Measurements from ENCODE around the gene PNKD.

PNKD gene

DNA sequence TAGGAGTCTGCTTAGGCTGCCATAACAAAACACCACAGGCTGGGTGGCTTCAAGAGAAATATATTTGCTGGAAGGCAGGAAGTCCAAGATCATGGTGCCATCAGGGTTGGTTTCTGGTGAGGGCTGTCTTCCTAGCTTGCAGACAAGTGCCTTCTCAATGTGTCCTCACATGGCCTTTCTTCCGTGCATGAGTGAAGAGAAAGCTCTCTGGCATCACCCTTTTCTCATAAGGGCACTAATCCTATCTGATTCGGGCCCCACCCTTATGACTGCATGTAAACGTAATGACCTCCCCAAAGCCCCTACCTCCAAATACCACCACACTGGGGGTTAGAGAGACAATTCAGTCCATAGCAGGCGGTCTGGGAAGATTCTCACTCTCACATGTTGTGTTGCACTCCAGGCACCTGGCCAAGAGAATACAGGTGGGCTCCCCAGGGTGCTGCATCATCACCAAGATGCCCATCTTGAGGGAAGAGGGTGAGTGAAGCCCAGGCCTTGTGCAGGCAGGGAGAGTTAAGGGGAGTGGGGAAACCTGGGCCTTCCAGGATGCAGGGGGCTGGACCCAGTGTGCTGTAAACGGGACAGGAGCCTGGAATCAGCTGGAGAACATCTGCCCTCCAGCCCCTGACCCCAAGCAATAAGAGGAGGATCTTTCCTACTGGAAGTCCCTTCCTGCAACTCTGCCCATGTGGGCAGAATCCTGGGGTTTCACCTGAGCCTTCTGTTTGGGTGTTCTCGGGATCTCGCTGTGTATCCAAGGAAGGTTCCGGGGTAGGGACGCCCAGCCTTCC lies 96.5 kb downstream of the PNKD start:
- DNase-seq (ENCODE audit: insufficient read length, low spot score) (no peak), FAIRE-seq (no peak)
- TF ChIP-seq, protein P1, sequence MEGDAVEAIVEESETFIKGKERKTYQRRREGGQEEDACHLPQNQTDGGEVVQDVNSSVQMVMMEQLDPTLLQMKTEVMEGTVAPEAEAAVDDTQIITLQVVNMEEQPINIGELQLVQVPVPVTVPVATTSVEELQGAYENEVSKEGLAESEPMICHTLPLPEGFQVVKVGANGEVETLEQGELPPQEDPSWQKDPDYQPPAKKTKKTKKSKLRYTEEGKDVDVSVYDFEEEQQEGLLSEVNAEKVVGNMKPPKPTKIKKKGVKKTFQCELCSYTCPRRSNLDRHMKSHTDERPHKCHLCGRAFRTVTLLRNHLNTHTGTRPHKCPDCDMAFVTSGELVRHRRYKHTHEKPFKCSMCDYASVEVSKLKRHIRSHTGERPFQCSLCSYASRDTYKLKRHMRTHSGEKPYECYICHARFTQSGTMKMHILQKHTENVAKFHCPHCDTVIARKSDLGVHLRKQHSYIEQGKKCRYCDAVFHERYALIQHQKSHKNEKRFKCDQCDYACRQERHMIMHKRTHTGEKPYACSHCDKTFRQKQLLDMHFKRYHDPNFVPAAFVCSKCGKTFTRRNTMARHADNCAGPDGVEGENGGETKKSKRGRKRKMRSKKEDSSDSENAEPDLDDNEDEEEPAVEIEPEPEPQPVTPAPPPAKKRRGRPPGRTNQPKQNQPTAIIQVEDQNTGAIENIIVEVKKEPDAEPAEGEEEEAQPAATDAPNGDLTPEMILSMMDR (IDR thresholded peaks at IDR 0.05; ENCODE audit: insufficient read depth, missing control alignments) = no peak

DNA sequence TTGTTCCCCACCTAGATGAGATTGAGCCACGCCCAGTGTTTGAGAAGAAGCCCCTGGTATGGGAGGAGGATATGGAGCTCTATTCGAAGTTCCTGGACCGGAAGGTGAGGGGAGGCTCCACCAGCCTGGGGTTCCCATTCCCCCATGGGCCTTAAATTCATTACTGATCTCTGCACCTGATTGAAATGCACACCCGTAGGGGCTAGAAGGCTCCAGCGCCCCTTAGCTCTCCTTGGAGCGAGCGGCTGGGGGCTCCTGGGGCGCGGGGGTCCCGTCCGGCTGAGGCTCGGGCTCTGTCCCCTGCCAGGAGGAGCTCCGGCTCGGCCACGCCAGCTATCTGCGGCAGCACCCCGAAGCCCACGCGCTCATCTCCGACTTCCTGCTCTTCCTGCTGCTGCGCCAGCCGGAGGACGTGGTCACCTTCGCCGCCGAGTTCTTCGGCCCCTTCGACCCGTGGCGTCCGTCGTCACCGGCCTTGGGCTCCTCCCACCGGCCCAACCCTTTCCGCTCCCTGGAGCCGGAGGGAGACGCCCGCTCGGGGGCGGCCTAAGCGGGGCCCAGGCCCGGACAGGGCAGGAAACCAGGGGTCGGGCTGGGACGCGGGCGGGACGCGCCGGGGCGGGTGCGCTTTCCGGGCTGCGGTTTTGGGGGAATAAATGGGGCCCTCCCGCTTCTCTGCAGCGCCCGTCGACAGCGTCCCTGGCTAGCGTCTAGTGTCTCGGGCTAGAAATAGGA lies 97.3 kb downstream of the PNKD start:
- DNase-seq (ENCODE audit: insufficient read length, low spot score) (no peak), FAIRE-seq (no peak)
- TF ChIP-seq, protein P1 (IDR thresholded peaks at IDR 0.05; ENCODE audit: insufficient read depth, missing control alignments) = no peak

DNA sequence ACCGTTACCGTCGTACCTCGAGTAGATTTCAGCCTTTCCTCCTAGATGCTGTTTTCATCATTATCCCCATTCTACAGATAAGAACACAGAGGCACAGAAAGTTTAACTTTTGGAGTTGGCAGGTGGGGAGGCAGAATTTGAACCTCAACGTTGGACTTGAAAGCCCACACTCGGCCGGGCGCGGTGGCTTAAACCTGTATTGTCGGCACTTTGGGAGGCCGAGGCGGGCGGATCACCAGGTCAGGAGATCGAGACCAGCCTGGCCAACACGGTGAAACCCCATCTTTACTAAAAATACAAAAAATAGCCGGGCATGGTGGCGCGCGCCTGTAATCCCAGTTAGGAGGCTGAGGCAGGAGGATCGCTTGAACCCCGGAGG lies 97.8 kb downstream of the PNKD start:
- FAIRE-seq = no peak
- TF ChIP-seq, protein P1 (IDR thresholded peaks at IDR 0.05; ENCODE audit: insufficient read depth, missing control alignments) = no peak
- no peak for DNase-seq (ENCODE audit: insufficient read length, low spot score)

DNA sequence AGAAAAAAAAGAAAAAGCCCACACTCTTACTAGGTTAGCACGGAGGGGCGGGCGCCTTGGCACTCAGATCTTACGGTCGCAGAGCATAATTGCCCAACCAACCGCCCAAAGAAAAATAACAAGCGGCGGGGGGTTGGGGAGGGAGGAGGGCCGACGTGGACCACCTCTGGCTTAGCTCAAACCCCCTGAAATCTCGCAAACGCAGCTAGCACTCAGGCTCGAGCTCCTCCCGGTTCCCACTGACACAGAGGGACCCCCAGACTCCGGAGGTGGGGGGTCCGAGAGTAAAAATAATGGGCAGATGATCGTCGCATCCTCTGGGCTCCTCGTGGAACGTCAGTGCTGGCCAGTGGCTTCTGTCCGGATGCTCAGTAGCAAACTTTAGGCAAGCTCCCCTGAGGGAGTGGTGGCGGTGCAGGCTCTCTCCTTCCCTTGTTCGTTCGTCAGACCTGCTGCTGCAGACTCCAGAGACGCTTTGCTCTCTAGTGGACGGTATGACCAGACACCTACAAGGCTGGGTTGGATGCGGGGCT lies 98.4 kb downstream of the PNKD start:
- FAIRE-seq = no peak
- TF ChIP-seq, protein P1 (IDR thresholded peaks at IDR 0.05; ENCODE audit: insufficient read depth, missing control alignments) = no peak
- no peak for DNase-seq (ENCODE audit: insufficient read length, low spot score)

DNA sequence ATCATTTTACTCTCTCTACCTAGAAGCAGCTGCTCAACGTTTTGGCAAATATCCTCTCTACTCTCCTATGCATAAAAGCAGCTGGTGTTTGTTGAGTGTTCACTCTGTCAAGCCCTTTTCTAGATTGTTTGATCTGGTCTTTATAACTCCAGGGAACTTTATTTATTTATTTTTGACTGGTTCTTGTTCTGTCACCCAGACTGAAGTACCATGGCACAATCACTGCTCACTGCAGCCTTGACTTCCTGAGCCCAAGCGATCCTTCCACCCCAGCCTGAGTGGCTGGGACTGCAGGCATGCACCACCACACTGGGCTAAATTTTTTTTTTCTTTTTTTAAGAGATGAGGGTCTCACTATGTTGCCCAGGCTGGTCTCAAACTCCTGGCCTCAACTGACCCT lies 99.0 kb downstream of the PNKD start:
- DNase-seq (ENCODE audit: insufficient read length, low spot score) (no peak), FAIRE-seq (no peak)
- TF ChIP-seq, protein P1 (IDR thresholded peaks at IDR 0.05; ENCODE audit: insufficient read depth, missing control alignments) = no peak

DNA sequence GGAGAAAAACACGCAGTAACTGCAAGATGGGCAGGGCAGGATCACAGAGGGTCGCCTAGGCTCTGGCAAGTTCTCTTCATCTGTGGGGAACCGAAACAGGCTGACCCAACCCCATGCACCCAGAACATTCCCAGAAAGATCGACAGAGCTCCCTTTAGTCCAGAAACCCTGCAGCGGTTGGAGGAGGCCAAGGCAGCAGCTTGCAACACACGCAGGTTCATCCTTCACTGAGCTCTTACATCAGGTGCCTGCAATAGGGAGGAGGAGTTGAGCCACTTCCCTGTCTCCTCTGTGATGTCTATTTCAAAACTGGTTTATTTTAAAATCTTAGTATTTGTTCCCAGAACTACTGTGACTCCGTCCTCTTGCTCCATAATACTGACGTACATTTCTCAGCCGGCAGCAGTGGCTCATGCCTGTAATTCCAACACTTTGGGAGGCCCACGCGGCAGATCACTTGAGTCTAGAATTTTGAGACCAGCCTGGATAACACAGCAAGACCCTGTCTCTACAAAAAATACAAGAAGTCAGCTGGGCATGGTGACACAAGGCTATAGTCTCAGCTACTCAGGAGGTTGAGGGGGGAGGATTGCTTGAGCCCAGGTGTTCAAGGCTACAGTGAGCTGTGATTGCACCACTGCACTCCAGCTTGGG lies 100.2 kb downstream of the PNKD start:
- no peak for FAIRE-seq
- no peak for DNase-seq (ENCODE audit: insufficient read length, low spot score)
- TF ChIP-seq, protein P1 (IDR thresholded peaks at IDR 0.05; ENCODE audit: insufficient read depth, missing control alignments) = no peak
